ENCODE results near the gene MAD2L2. TPM values are rescaled to one million over a fixed set of nuclear protein-coding genes. Genes with fewer than 3 reads are reported as not detected.

The MAD2L2 gene
- total RNA-seq, 1 donor from 2014 or later: 30.0 TPM

DNA sequence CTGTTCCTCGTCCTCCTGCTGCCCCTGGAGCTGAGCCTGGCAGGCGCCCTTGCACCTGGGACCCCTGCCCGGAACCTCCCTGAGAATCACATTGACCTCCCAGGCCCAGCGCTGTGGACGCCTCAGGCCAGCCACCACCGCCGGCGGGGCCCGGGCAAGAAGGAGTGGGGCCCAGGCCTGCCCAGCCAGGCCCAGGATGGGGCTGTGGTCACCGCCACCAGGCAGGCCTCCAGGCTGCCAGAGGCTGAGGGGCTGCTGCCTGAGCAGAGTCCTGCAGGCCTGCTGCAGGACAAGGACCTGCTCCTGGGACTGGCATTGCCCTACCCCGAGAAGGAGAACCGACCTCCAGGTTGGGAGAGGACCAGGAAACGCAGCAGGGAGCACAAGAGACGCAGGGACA lies 25.3 kb upstream of the MAD2L2 start:
- no peak for DNase-seq (ENCODE audit: extremely low spot score in 2 of 2)
- Histone ChIP-seq H3K9me3 (no peaks in the 10 kb centered on the region), H3K4me3 (no peak overlapping the region), H3K27me3 (no peaks in the 10 kb centered on the region), H3K27ac (no peak overlapping the region), H3K36me3 (no peaks in the 10 kb centered on the region), H3K4me1 (peaks cover 5% of the 10 kb centered on the region)
- intact Hi-C loops (cut with DNase I): no loop called here
- TF ChIP-seq POLR2AphosphoS5 (IDR thresholded peaks at IDR 0.05; ENCODE audit: insufficient read depth in 1 of 2, low read depth in 1 of 2): no peak
- TF ChIP-seq POLR2A (IDR thresholded peaks at IDR 0.05): no peak
- TF ChIP-seq, protein P1, sequence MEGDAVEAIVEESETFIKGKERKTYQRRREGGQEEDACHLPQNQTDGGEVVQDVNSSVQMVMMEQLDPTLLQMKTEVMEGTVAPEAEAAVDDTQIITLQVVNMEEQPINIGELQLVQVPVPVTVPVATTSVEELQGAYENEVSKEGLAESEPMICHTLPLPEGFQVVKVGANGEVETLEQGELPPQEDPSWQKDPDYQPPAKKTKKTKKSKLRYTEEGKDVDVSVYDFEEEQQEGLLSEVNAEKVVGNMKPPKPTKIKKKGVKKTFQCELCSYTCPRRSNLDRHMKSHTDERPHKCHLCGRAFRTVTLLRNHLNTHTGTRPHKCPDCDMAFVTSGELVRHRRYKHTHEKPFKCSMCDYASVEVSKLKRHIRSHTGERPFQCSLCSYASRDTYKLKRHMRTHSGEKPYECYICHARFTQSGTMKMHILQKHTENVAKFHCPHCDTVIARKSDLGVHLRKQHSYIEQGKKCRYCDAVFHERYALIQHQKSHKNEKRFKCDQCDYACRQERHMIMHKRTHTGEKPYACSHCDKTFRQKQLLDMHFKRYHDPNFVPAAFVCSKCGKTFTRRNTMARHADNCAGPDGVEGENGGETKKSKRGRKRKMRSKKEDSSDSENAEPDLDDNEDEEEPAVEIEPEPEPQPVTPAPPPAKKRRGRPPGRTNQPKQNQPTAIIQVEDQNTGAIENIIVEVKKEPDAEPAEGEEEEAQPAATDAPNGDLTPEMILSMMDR (IDR thresholded peaks at IDR 0.05): no peak

DNA sequence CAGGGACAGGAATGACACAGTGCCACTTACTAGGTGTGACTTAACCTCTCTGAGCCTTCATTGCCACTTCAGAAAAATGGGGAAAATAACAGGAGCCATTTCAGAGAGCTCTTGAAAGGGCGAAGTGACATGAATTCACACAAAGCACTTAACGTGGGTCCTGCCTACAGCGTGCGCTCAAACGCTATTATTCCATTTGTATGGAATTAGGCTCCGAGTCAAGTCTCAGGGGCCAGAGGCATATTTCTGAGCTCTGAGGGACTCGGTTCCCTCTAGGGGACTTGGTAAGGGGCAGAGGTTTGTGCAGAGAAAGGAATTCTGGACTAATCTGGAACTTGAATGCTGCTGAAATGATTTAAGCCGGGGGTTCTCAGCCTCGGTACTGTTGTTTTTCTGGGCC lies 24.6 kb upstream of the MAD2L2 start:
- no peak for TF ChIP-seq POLR2A (IDR thresholded peaks at IDR 0.05)
- TF ChIP-seq, protein P1 (IDR thresholded peaks at IDR 0.05): no peak
- TF ChIP-seq POLR2AphosphoS5 (IDR thresholded peaks at IDR 0.05; ENCODE audit: insufficient read depth in 1 of 2, low read depth in 1 of 2): no peak
- H3K4me3 ChIP-seq: no peak overlapping the region
- H3K27me3 ChIP-seq: no peaks in the 10 kb centered on the region
- no peak for DNase-seq (ENCODE audit: extremely low spot score in 2 of 2)
- intact Hi-C loops (cut with DNase I): no loop called here
- no peak overlapping the region for H3K27ac ChIP-seq
- no peaks in the 10 kb centered on the region for H3K9me3 ChIP-seq
- H3K4me1 ChIP-seq: peaks cover 11% of the 10 kb centered on the region
- no peaks in the 10 kb centered on the region for H3K36me3 ChIP-seq

DNA sequence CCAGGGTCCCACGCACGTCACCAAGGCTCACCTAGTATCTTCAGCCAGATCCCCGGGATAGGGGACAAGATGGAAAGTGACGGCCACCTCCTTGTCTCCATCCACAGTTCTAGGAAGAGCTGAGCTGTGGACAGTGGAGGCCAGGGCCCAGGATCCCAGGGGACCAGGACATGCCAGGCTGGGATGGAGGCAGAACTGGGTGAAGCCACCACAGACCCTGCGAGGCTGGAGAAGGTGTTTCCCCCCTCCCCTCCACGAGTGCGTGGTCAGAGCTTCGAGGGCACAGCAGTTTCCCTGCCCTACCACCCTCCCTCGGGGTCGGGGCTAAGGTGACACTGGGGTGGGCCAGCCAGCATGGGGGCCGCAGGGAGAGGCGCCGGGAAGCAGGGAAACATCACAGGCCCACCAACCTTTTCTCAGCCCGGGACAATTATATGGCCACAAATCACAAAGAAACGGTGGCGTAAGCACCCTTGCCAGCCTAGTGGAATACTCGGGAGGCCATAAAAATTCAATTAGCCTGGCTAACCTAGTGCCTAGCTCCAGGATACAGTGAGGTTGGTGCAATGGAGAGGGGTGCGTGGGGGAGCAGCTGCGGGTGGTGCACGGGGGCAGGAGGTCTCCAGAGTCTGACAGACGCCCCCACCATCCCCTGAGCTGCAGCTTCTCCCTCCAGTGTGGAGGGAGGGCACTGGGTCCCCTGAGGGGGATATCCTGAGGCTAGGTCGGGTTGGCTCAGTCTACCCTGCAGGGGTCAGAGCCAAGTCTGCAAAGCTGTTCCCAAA lies 23.9 kb upstream of the MAD2L2 start:
- TF ChIP-seq POLR2A (IDR thresholded peaks at IDR 0.05) (no peak), POLR2AphosphoS5 (IDR thresholded peaks at IDR 0.05; ENCODE audit: insufficient read depth in 1 of 2, low read depth in 1 of 2) (no peak)
- TF ChIP-seq, protein P1 (IDR thresholded peaks at IDR 0.05): no peak
- no peak overlapping the region for H3K27ac ChIP-seq
- intact Hi-C loops (cut with DNase I): no loop called here
- no peaks in the 10 kb centered on the region for H3K27me3 ChIP-seq
- H3K36me3 ChIP-seq: no peaks in the 10 kb centered on the region
- peaks cover 11% of the 10 kb centered on the region for H3K4me1 ChIP-seq
- no peaks in the 10 kb centered on the region for H3K9me3 ChIP-seq
- no peak overlapping the region for H3K4me3 ChIP-seq
- no peak for DNase-seq (ENCODE audit: extremely low spot score in 2 of 2)

DNA sequence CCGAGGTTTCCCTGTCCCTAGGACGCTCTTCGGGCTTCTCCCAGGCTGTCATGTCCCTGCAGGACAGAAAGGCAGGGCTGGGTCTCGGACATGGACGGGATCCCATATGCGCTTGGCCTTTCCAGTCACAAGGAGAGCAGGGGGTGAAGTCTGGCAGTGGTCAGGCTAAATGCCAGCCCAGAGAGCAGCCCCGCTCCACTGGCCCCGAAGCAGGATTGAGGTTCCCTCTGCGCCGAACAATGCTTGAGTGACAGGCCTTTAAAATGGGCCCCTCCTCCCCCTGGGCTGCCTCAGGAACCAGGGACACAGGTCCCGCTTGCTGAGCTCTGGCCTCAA lies 23.2 kb upstream of the MAD2L2 start:
- intact Hi-C loops (cut with DNase I): no loop called here
- TF ChIP-seq, protein P1 (IDR thresholded peaks at IDR 0.05): no peak
- no peak for TF ChIP-seq POLR2AphosphoS5 (IDR thresholded peaks at IDR 0.05; ENCODE audit: insufficient read depth in 1 of 2, low read depth in 1 of 2)
- no peak for TF ChIP-seq POLR2A (IDR thresholded peaks at IDR 0.05)
- no peaks in the 10 kb centered on the region for H3K27me3 ChIP-seq

More for the DNA sequence above, 23.2 kb upstream of the MAD2L2 start:
- DNase-seq (ENCODE audit: extremely low spot score in 2 of 2): no peak
- H3K9me3 ChIP-seq: no peaks in the 10 kb centered on the region
- no peak overlapping the region for H3K4me3 ChIP-seq
- H3K4me1 ChIP-seq: peaks cover 11% of the 10 kb centered on the region
- H3K27ac ChIP-seq: no peak overlapping the region
- H3K36me3 ChIP-seq: no peaks in the 10 kb centered on the region

All from vagina (tissue), 2 donors.